PFSK-1 (cell line): Measurements from ENCODE around the gene ANKRD60.

Experiments used
- FOXP2 ChIP-seq: optimal IDR thresholded peaks from 2 replicates; pipeline ENCODE3; 2011; ENCODE audit warnings: borderline replicate concordance, control low read depth, inconsistent platforms; ENCODE audit not compliant: insufficient read depth; ENCODE audit errors: extremely low read length, extremely low read depth
- POLR2AphosphoS5 ChIP-seq: IDR thresholded peaks from 2 replicates; pipeline ENCODE4 v1.6.1; 2012; ENCODE audit warnings: low read depth, mild to moderate bottlenecking, control low read depth, low read length, moderate library complexity
- SIN3A ChIP-seq: IDR thresholded peaks from 2 replicates; pipeline ENCODE4 v1.6.1; 2012; ENCODE audit warnings: mild to moderate bottlenecking, low read length, moderate library complexity, borderline replicate concordance; ENCODE audit not compliant: insufficient read depth
- TAF1 ChIP-seq: IDR thresholded peaks from 2 replicates; pipeline ENCODE4 v1.6.1; 2012; ENCODE audit warnings: low read length, control low read depth, borderline replicate concordance; ENCODE audit not compliant: insufficient read depth
- TF ChIP-seq, protein P1 (sequence below), 2 experiments: IDR thresholded peaks; 2 replicates each; pipeline versions ENCODE4 v1.6.1 to v1.8.0; 2011 to 2012; ENCODE audit warnings: low read depth in 2 of 2, low read length in 2 of 2, control low read depth in 1 of 2, inconsistent platforms in 1 of 2, mild to moderate bottlenecking in 1 of 2, moderate library complexity in 1 of 2; ENCODE audit not compliant: insufficient read depth in 1 of 2

DNA sequence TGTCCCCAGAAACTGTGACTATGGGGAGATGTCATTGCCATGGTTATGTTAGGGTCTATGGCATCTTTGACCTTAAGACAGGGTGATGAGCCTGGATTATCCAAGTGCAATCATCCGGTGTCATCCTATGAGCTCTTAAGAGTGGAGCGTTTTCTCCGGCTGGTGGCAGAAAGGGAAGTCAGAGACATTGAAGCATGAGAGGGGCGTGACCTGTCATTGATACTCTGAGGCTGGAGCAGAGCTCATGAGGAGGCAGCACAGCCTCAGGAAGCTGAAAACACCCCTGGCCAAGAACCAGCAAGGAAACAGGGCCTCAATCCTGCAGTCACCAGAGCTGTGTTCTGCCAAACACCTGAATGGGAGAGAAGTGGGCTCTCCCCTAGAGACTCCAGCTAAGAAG is 59.6 kb downstream of the ANKRD60 start:
- TF ChIP-seq POLR2AphosphoS5 (no peak), TAF1 (no peak), SIN3A (no peak), FOXP2 (no peak)
- TF ChIP-seq, protein P1, sequence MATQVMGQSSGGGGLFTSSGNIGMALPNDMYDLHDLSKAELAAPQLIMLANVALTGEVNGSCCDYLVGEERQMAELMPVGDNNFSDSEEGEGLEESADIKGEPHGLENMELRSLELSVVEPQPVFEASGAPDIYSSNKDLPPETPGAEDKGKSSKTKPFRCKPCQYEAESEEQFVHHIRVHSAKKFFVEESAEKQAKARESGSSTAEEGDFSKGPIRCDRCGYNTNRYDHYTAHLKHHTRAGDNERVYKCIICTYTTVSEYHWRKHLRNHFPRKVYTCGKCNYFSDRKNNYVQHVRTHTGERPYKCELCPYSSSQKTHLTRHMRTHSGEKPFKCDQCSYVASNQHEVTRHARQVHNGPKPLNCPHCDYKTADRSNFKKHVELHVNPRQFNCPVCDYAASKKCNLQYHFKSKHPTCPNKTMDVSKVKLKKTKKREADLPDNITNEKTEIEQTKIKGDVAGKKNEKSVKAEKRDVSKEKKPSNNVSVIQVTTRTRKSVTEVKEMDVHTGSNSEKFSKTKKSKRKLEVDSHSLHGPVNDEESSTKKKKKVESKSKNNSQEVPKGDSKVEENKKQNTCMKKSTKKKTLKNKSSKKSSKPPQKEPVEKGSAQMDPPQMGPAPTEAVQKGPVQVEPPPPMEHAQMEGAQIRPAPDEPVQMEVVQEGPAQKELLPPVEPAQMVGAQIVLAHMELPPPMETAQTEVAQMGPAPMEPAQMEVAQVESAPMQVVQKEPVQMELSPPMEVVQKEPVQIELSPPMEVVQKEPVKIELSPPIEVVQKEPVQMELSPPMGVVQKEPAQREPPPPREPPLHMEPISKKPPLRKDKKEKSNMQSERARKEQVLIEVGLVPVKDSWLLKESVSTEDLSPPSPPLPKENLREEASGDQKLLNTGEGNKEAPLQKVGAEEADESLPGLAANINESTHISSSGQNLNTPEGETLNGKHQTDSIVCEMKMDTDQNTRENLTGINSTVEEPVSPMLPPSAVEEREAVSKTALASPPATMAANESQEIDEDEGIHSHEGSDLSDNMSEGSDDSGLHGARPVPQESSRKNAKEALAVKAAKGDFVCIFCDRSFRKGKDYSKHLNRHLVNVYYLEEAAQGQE (IDR thresholded peaks at IDR 0.05; ENCODE audit: insufficient read depth in 1 of 2, low read depth in 2 of 2, low read length in 2 of 2), result no peak
